Measurements from ENCODE around the gene THOC3.
"Not testable (repeated sequence)": the region's sequence is repeated elsewhere in the genome, so short reads cannot be mapped to it uniquely, and the experiment has no call there.

DNA sequence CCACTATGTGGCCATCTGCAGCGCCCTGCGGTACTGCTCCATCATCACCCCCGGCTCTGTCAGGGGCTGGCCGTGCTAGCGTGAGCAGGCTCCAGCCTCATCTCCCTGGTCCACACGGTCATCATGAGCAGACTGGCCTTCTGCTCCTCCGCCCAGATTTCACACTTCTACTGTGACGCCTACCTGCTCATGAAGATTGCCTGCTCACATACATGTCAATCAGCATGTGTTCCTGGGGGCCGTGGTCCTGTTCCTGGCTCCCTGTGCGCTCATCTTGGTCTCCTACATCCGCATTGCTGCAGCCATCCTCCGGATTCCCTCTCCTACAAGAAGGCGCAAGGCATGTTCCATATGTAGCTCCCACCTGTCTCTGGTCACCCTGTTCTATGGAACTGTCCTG lies 38.7 kb upstream of the THOC3 start:
- TF ChIP-seq, protein P1, sequence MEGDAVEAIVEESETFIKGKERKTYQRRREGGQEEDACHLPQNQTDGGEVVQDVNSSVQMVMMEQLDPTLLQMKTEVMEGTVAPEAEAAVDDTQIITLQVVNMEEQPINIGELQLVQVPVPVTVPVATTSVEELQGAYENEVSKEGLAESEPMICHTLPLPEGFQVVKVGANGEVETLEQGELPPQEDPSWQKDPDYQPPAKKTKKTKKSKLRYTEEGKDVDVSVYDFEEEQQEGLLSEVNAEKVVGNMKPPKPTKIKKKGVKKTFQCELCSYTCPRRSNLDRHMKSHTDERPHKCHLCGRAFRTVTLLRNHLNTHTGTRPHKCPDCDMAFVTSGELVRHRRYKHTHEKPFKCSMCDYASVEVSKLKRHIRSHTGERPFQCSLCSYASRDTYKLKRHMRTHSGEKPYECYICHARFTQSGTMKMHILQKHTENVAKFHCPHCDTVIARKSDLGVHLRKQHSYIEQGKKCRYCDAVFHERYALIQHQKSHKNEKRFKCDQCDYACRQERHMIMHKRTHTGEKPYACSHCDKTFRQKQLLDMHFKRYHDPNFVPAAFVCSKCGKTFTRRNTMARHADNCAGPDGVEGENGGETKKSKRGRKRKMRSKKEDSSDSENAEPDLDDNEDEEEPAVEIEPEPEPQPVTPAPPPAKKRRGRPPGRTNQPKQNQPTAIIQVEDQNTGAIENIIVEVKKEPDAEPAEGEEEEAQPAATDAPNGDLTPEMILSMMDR (IDR thresholded peaks at IDR 0.05; ENCODE audit: poor library complexity) = not testable (repeated sequence)
- TF ChIP-seq EZH2phosphoT487 (IDR thresholded peaks at IDR 0.05; ENCODE audit: low read depth, severe bottlenecking, unreplicated experiment) = not testable (repeated sequence)

Measured in hepatocyte (in vitro differentiated cells).